OCI-LY1 (cell line): ENCODE measurements around the gene PRKD2.

Source experiments
- CTCF ChIP-seq: fragments of 200-600 bp; sonication (generic), shearing (Covaris generic); IDR thresholded peaks from 2 replicates; pipeline ENCODE4 v1.5.1; 2017; ENCODE audit warnings: mild to moderate bottlenecking, antibody characterized with exemption, low read length, moderate library complexity, mixed read lengths
- EZH2 ChIP-seq: fragments of 200-600 bp; sonication (generic), shearing (Covaris generic); IDR thresholded peaks from 2 replicates; pipeline ENCODE4 v1.8.0; 2017; ENCODE audit warnings: borderline replicate concordance, mixed run types, mild to moderate bottlenecking, antibody characterized with exemption, low read length, moderate library complexity, mixed read lengths

- TF ChIP-seq CTCF, result no peak
- TF ChIP-seq EZH2, result no peak
Observed at GRCh38 chr19:46633130-46633529, 83.8 kb downstream of the PRKD2 start.
